OCI-LY1 (cell line): ENCODE results near the gene SOS1.
"Not testable (repeated sequence)": the region's sequence is repeated elsewhere in the genome, so short reads cannot be mapped to it uniquely, and the experiment has no call there.

Source experiments
- H2AFZ ChIP-seq: fragments of 200-600 bp; sonication (generic), shearing (Covaris generic); 2 replicates; pipeline ENCODE4 v1.6.0; 2014; ENCODE audit warnings: antibody characterized with exemption, mild to moderate bottlenecking, low read length
- H3F3A ChIP-seq: fragments of 200-600 bp; sonication (generic), shearing (Covaris generic); 2 replicates; pipeline ENCODE4 v1.6.0; 2014; ENCODE audit warnings: mild to moderate bottlenecking, antibody characterized with exemption, low read length, moderate library complexity; ENCODE audit not compliant: insufficient read depth
- H3K27ac ChIP-seq: fragments of 200-600 bp; sonication (generic); 2 replicates; pipeline ENCODE4 v1.5.1; 2014; ENCODE audit warnings: low read length, mixed run types, mild to moderate bottlenecking, low read depth; ENCODE audit not compliant: poor library complexity, severe bottlenecking
- H3K27me3 ChIP-seq: fragments of 200-600 bp; sonication (generic); 2 replicates; pipeline ENCODE4 v1.6.0; 2014; ENCODE audit warnings: antibody characterized with exemption, mild to moderate bottlenecking, low read length, moderate library complexity; ENCODE audit not compliant: insufficient read depth
- H3K36me3 ChIP-seq: fragments of 200-600 bp; sonication (generic); 2 replicates; pipeline ENCODE4 v1.6.1; 2014; ENCODE audit warnings: mild to moderate bottlenecking, antibody characterized with exemption, low read length, moderate library complexity, mixed read lengths; ENCODE audit not compliant: insufficient read depth
- H3K4me1 ChIP-seq: fragments of 200-600 bp; sonication (generic); 2 replicates; pipeline ENCODE4 v1.5.1; 2014; ENCODE audit warnings: mild to moderate bottlenecking, low read length, moderate library complexity; ENCODE audit not compliant: insufficient read depth, severe bottlenecking
- H3K4me2 ChIP-seq: fragments of 200-600 bp; sonication (generic), shearing (Covaris generic); 2 replicates; pipeline ENCODE4 v1.6.1; 2014; ENCODE audit warnings: low read length
- H3K4me3 ChIP-seq: fragments of 200-600 bp; sonication (generic); 2 replicates; pipeline ENCODE4 v1.5.1; 2014; ENCODE audit warnings: low read length, low read depth, mild to moderate bottlenecking, mixed read lengths; ENCODE audit not compliant: poor library complexity, severe bottlenecking
- H3K79me2 ChIP-seq: fragments of 200-600 bp; shearing (Covaris generic); 2 replicates; pipeline ENCODE4 v1.6.1; 2016; ENCODE audit warnings: mixed run types, low read length, mixed read lengths; ENCODE audit not compliant: insufficient read depth
- H3K9ac ChIP-seq: fragments of 200-600 bp; sonication (generic), shearing (Covaris generic); 2 replicates; pipeline ENCODE4 v1.6.1; 2014; ENCODE audit warnings: mild to moderate bottlenecking, low read length, mixed read lengths
- H3K9me2 ChIP-seq: fragments of 200-600 bp; sonication (generic), shearing (Covaris generic); 2 replicates; pipeline ENCODE4 v1.6.1; 2014; ENCODE audit warnings: low read depth, mild to moderate bottlenecking, low read length, mixed read lengths
- H3K9me3 ChIP-seq: fragments of 200-600 bp; shearing (Covaris generic); 2 replicates; pipeline ENCODE4 v1.6.1; 2014; ENCODE audit warnings: low read length, mixed read lengths
- H4K20me1 ChIP-seq: fragments of 200-600 bp; sonication (generic), shearing (Covaris generic); 2 replicates; pipeline ENCODE4 v1.6.0; 2016; ENCODE audit warnings: mild to moderate bottlenecking, low read length; ENCODE audit not compliant: insufficient read depth
- EZH2 ChIP-seq: fragments of 200-600 bp; sonication (generic), shearing (Covaris generic); IDR thresholded peaks from 2 replicates; pipeline ENCODE4 v1.8.0; 2017; ENCODE audit warnings: borderline replicate concordance, mixed run types, mild to moderate bottlenecking, antibody characterized with exemption, low read length, moderate library complexity, mixed read lengths
- TF ChIP-seq, protein P1 (sequence below): fragments of 200-600 bp; sonication (generic), shearing (Covaris generic); IDR thresholded peaks from 2 replicates; pipeline ENCODE4 v1.5.1; 2017; ENCODE audit warnings: mild to moderate bottlenecking, antibody characterized with exemption, low read length, moderate library complexity, mixed read lengths

SOS1 gene

DNA sequence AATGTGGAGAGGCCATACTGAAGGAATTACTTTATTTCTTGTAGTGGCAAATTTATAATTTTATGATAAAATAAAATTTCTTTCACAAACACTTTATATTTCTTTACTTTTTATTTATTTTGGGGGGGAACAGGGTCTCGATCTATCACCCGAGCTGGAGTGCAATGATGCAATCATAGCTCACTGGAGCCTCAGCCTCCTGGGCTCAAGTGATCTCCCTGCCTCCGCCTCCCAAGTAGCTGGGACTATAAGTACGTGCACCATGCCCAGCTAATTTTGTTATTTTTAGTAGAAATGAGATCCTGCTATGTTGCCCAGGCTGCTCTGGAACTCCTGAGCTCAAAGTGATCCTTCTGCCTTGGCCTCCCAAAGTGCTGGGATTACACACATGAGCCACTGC, 59.6 kb downstream of the SOS1 start:
- H3K4me1 ChIP-seq = no peaks in the 10 kb centered on the region
- H3K79me2 ChIP-seq = no peaks in the 10 kb centered on the region
- H3K27me3 ChIP-seq = no peaks in the 10 kb centered on the region
- peaks cover 15% of the 10 kb centered on the region; the same call in 1 of the 2 replicates for H3K36me3 ChIP-seq
- H4K20me1 ChIP-seq = no peaks in the 10 kb centered on the region
- no peak overlapping the region for H3K27ac ChIP-seq
- no peak overlapping the region for H3K9ac ChIP-seq
- TF ChIP-seq, protein P1, sequence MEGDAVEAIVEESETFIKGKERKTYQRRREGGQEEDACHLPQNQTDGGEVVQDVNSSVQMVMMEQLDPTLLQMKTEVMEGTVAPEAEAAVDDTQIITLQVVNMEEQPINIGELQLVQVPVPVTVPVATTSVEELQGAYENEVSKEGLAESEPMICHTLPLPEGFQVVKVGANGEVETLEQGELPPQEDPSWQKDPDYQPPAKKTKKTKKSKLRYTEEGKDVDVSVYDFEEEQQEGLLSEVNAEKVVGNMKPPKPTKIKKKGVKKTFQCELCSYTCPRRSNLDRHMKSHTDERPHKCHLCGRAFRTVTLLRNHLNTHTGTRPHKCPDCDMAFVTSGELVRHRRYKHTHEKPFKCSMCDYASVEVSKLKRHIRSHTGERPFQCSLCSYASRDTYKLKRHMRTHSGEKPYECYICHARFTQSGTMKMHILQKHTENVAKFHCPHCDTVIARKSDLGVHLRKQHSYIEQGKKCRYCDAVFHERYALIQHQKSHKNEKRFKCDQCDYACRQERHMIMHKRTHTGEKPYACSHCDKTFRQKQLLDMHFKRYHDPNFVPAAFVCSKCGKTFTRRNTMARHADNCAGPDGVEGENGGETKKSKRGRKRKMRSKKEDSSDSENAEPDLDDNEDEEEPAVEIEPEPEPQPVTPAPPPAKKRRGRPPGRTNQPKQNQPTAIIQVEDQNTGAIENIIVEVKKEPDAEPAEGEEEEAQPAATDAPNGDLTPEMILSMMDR = no peak
- TF ChIP-seq EZH2 = no peak
- H2AFZ ChIP-seq = no peak overlapping the region
- no peak overlapping the region for H3K4me3 ChIP-seq
- no peaks in the 10 kb centered on the region for H3K9me3 ChIP-seq
- no peaks in the 10 kb centered on the region for H3K9me2 ChIP-seq
- peaks cover 3% of the 10 kb centered on the region; the same call in 1 of the 2 replicates for H3F3A ChIP-seq
- H3K4me2 ChIP-seq = no peak overlapping the region

GRCh38 chr2:39059366-39059952, 61.4 kb downstream of the SOS1 start:
- H3K4me2 ChIP-seq = no peak overlapping the region
- peaks cover 16% of the 10 kb centered on the region for H3K36me3 ChIP-seq
- H3K9ac ChIP-seq = no peak overlapping the region
- no peaks in the 10 kb centered on the region for H3K4me1 ChIP-seq
- H3F3A ChIP-seq = peaks cover 3% of the 10 kb centered on the region; the same call in 1 of the 2 replicates
- H3K9me3 ChIP-seq = no peaks in the 10 kb centered on the region
- H3K9me2 ChIP-seq = no peaks in the 10 kb centered on the region
- H2AFZ ChIP-seq = no peak overlapping the region
- no peak overlapping the region for H3K27ac ChIP-seq
- H4K20me1 ChIP-seq = no peaks in the 10 kb centered on the region
- no peaks in the 10 kb centered on the region for H3K79me2 ChIP-seq
- no peaks in the 10 kb centered on the region for H3K27me3 ChIP-seq
- H3K4me3 ChIP-seq = no peak overlapping the region
- TF ChIP-seq, protein P1 = peak; percentile 74
- TF ChIP-seq EZH2 = no peak

DNA sequence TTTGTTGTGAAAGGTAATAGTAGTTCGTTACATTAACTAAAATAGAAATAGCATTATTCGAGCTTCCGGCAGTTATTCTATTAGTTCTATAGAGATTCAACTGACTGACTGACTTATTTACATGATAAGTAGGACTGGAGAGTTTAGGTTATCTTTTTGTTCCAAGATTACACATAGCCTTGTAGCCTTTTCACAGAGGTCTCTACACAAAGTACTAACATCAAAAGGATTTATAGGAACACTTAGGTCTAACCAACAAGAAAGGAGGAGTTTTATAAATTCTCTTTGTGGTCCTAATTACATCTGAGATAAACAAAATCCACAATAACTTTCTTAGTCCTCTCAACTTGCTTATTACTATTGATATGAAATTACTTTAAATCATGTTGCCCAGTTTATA, 62.8 kb downstream of the SOS1 start:
- no peak for TF ChIP-seq EZH2
- TF ChIP-seq, protein P1 = no peak
- H3K4me3 ChIP-seq = no peak overlapping the region
- no peak overlapping the region for H3K4me2 ChIP-seq
- no peak overlapping the region for H3K27ac ChIP-seq
- no peak overlapping the region for H2AFZ ChIP-seq
- H3K79me2 ChIP-seq = no peaks in the 10 kb centered on the region
- peaks cover 3% of the 10 kb centered on the region; the same call in 1 of the 2 replicates for H3F3A ChIP-seq
- H3K9ac ChIP-seq = no peak overlapping the region
- H3K9me2 ChIP-seq = no peaks in the 10 kb centered on the region
- H3K9me3 ChIP-seq = no peaks in the 10 kb centered on the region
- no peaks in the 10 kb centered on the region for H3K27me3 ChIP-seq
- no peaks in the 10 kb centered on the region for H4K20me1 ChIP-seq
- peaks cover 29% of the 10 kb centered on the region for H3K36me3 ChIP-seq
- H3K4me1 ChIP-seq = no peaks in the 10 kb centered on the region

DNA sequence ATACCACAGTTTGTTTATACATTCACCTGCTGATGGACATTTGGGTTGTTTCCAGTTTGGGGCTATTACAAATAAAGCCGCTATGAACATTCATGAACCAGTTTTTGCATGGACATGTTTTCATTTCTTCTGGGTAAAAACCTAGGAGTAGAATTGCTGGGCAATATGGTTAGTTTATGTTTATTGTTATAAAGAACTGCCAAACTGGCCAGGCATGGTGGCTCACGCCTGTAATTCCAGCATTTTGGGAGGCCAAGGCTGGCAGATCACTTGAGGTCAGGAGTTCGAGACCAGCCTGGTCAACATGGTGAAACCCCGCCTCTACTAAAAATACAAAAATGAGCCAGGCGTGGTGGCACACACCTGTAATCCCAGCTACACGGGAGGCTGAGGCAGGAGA, 68.2 kb downstream of the SOS1 start:
- H2AFZ ChIP-seq, H3K4me2 ChIP-seq, H3K4me1 ChIP-seq, H3K9ac ChIP-seq, H3K9me2 ChIP-seq, H3K27me3 ChIP-seq, H3K27ac ChIP-seq, H3K9me3 ChIP-seq, H4K20me1 ChIP-seq, H3K79me2 ChIP-seq, H3K4me3 ChIP-seq, H3F3A ChIP-seq: not testable (repeated sequence)
- peaks cover 60% of the 10 kb centered on the region for H3K36me3 ChIP-seq
